ENCODE results near the gene MTFP1. TPM values are rescaled to one million over a fixed set of nuclear protein-coding genes. Genes with fewer than 3 reads are reported as not detected.
"Not testable (repeated sequence)": the region's sequence is repeated elsewhere in the genome, so short reads cannot be mapped to it uniquely, and the experiment has no call there.

MTFP1 gene
- total RNA-seq, 2 experiments from 2014 or later: 50.5 to 54.5 TPM

DNA sequence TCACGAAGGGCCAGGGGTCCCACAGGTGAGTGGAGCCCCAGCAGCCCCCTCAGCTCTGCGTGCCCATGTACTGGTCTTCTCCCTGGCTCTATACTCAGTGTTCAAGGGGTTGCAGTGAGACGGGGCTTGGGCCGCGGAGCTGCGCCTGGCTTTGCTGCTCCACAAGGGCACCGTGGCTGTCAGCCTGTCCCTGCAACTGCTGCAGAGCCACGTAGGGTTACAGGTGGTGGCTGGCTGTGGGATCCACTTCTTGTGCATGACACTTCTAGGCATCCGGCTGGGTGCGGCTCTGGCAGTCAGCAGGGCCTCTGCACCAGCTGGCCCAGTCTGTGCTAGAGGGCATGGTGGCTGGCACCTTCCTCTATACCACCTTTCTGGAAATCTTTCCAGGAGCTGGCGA is 14.3 kb downstream of the MTFP1 start:
- Mint-ChIP-seq H3K9me3 (peaks cover 10% of the 10 kb centered on the region), H3K27me3 (peaks cover 16% of the 10 kb centered on the region), H3K36me3 (peaks cover 13% of the 10 kb centered on the region), H3K4me3 (no peak overlapping the region), H3K27ac (no peak overlapping the region), H3K4me1 (ENCODE audit: low read depth) (peaks cover 26% of the 10 kb centered on the region)
- DNase-seq: no peak
- ChIA-PET CTCF (no interaction called here), POLR2A (no interaction called here)
- intact Hi-C loops (cut with micrococcal nuclease): no loop called here

DNA sequence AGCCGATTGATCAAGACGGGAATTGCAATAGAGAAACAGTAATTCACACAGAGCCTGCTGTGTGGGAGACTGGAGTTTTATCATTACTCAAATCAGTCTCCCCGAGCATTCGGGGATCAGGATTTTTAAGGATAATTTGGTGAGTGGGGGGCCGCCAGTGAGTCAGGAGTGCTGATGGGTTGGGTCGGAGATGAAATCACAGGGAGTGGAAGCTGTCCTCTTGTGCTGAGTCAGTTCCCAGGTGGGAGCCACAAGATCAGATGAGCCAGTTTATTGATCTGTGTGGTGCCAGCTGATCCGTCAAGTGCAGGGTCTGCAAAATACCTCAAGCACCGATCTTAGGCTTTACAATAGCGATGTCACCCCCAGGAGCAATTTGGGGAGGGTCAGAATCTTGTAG is 15.5 kb downstream of the MTFP1 start:
- intact Hi-C loops (cut with micrococcal nuclease): no loop called here
- CTCF ChIA-PET: no interaction called here
- POLR2A ChIA-PET: no interaction called here
- peaks cover 19% of the 10 kb centered on the region for H3K4me1 Mint-ChIP-seq (ENCODE audit: low read depth)
- DNase-seq: no peak
- peaks cover 22% of the 10 kb centered on the region for H3K27me3 Mint-ChIP-seq
- no peak overlapping the region for H3K27ac Mint-ChIP-seq
- H3K4me3 Mint-ChIP-seq: no peak overlapping the region
- H3K36me3 Mint-ChIP-seq: peaks cover 3% of the 10 kb centered on the region
- H3K9me3 Mint-ChIP-seq: peaks cover 2% of the 10 kb centered on the region

DNA sequence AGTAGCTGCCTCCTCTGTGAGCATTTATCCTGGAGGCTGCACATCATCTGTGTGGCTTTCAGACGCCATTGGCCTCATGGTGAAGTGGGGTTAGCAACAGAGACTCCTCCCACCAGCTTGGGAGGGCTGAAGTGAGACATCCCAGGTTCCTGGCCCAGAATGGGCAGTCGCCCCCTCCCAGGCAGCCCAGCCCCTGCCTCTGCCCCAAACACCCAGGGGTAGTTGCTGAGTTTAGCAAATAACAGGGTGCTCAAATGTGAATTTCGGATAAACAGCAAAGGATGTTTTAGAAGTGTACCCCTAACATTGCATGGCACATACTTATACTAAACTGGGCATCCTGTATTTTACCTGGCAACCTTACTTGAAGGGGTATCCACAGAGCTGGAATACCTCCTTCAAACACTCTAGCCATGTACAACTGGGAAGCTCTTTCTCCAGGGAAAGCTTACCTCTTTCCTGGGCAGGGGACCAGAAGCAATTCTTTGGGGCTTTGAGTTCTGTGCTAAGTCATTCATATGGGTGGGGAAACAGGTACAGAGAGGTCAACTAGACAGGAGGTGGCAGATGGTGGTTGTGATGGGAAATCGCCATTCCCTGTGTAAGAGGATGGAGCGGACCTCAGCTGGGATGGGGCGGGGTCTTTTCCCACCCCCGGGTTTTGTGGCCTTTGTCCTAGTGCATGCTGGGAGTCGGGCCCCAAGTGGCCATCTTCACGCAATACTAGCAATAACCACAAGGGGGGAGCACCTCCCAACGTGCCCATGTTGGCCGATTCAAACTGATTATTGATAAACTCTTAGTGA is 19.3 kb downstream of the MTFP1 start:
- Mint-ChIP-seq H3K9me3 (no peaks in the 10 kb centered on the region), H3K4me3 (no peak overlapping the region), H3K27me3 (peaks cover 33% of the 10 kb centered on the region), H3K27ac (no peak overlapping the region), H3K36me3 (peaks cover 1% of the 10 kb centered on the region), H3K4me1 (ENCODE audit: low read depth) (peaks cover 19% of the 10 kb centered on the region)
- CTCF ChIA-PET: interaction anchor here (0.7 to 3.0 kb wide), 18 partner anchors 9 to 474 kb away, joined by 3 to 35 read pairs (median 4); partner anchors contain the start of genes MTFP1 and RNF215
- intact Hi-C loops (cut with micrococcal nuclease): loop anchor here (2.0 kb wide), 1 partner anchor 40 kb away; no protein-coding TSS in a partner anchor
- POLR2A ChIA-PET: interaction anchor here (1.0 kb wide), 1 partner anchor 21 kb away, joined by 3 read pairs; no protein-coding TSS in a partner anchor
- DNase-seq: peak; percentile 78

GRCh38 chr22:30445438-30446145 is 20.0 kb downstream of the MTFP1 start:
- Mint-ChIP-seq H3K4me3 (no peak overlapping the region), H3K36me3 (peaks cover 1% of the 10 kb centered on the region), H3K4me1 (ENCODE audit: low read depth) (peaks cover 19% of the 10 kb centered on the region), H3K9me3 (no peaks in the 10 kb centered on the region), H3K27ac (no peak overlapping the region), H3K27me3 (peaks cover 30% of the 10 kb centered on the region)
- intact Hi-C loops (cut with micrococcal nuclease): loop anchor here (2.0 kb wide), 1 partner anchor 39 kb away; no protein-coding TSS in a partner anchor
- CTCF ChIA-PET: interaction anchor here (0.7 to 3.0 kb wide), 14 partner anchors 9 to 474 kb away, joined by 3 to 35 read pairs (median 4); partner anchors contain the start of gene MTFP1
- DNase-seq: no peak
- POLR2A ChIA-PET: no interaction called here

DNA sequence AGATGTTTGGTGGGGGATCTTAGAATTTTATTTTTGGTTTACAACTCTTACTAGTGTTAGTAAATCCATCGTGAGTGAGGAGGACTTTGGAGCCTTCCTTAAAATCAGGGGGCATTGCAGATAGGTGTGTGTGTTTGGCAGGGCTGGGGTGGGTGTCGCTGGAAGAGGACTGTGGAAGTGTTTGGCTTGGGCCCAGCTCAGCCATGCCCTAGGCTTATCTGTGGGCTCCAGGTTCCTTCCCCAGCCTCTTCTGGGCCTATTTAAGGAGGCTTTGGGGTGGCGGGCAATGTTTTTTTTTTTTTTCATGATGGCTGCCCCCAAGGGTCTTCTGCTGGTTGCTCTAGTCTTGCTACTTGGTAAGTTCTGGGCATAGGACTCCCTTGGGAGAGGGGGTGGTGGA is 22.1 kb downstream of the MTFP1 start:
- H3K36me3 Mint-ChIP-seq: no peaks in the 10 kb centered on the region
- no peak overlapping the region for H3K4me3 Mint-ChIP-seq
- intact Hi-C loops (cut with micrococcal nuclease): no loop called here
- peaks cover 12% of the 10 kb centered on the region for H3K4me1 Mint-ChIP-seq (ENCODE audit: low read depth)
- no peaks in the 10 kb centered on the region for H3K9me3 Mint-ChIP-seq
- peaks cover 27% of the 10 kb centered on the region for H3K27me3 Mint-ChIP-seq
- ChIA-PET CTCF (no interaction called here), POLR2A (no interaction called here)
- DNase-seq: no peak
- no peak overlapping the region for H3K27ac Mint-ChIP-seq

- DNase-seq; H3K9me3 Mint-ChIP-seq; H3K4me3 Mint-ChIP-seq; H3K27ac Mint-ChIP-seq; H3K36me3 Mint-ChIP-seq; intact Hi-C loops (cut with micrococcal nuclease); H3K4me1 Mint-ChIP-seq (ENCODE audit: low read depth); POLR2A ChIA-PET: not testable (repeated sequence)
- peaks cover 16% of the 10 kb centered on the region for H3K27me3 Mint-ChIP-seq
- CTCF ChIA-PET: interaction anchor here (1.1 to 1.8 kb wide), 2 partner anchors 34 to 164 kb away, joined by 3 to 4 read pairs; no protein-coding TSS in a partner anchor
Measured at GRCh38 chr22:30451488-30451887, 25.9 kb downstream of the MTFP1 start.

GRCh38 chr22:30452861-30453260 is 27.3 kb downstream of the MTFP1 start:
- DNase-seq: no peak
- intact Hi-C loops (cut with micrococcal nuclease): no loop called here
- peaks cover 14% of the 10 kb centered on the region for H3K27me3 Mint-ChIP-seq
- no peaks in the 10 kb centered on the region for H3K4me1 Mint-ChIP-seq (ENCODE audit: low read depth)
- no peak overlapping the region for H3K27ac Mint-ChIP-seq
- POLR2A ChIA-PET: no interaction called here
- H3K9me3 Mint-ChIP-seq: no peaks in the 10 kb centered on the region
- CTCF ChIA-PET: interaction anchor here (1.1 kb wide), 1 partner anchor 165 kb away, joined by 3 read pairs; no protein-coding TSS in a partner anchor
- no peaks in the 10 kb centered on the region for H3K36me3 Mint-ChIP-seq
- H3K4me3 Mint-ChIP-seq: no peak overlapping the region

GRCh38 chr22:30453731-30454510 is 28.4 kb downstream of the MTFP1 start:
- peaks cover 14% of the 10 kb centered on the region for H3K27me3 Mint-ChIP-seq
- H3K36me3 Mint-ChIP-seq: no peaks in the 10 kb centered on the region
- H3K9me3 Mint-ChIP-seq: no peaks in the 10 kb centered on the region
- CTCF ChIA-PET: no interaction called here
- POLR2A ChIA-PET: no interaction called here
- no peaks in the 10 kb centered on the region for H3K4me1 Mint-ChIP-seq (ENCODE audit: low read depth)
- no peak overlapping the region for H3K27ac Mint-ChIP-seq
- peak; percentile 56 for DNase-seq
- H3K4me3 Mint-ChIP-seq: no peak overlapping the region
- intact Hi-C loops (cut with micrococcal nuclease): no loop called here

- Mint-ChIP-seq H3K27ac (no peak overlapping the region), H3K9me3 (no peaks in the 10 kb centered on the region), H3K27me3 (peaks cover 13% of the 10 kb centered on the region), H3K36me3 (no peaks in the 10 kb centered on the region), H3K4me3 (no peak overlapping the region), H3K4me1 (ENCODE audit: low read depth) (no peaks in the 10 kb centered on the region)
- ChIA-PET CTCF (interaction anchor here (1.0 kb wide), 1 partner anchor 167 kb away, joined by 3 read pairs; no protein-coding TSS in a partner anchor), POLR2A (no interaction called here)
- intact Hi-C loops (cut with micrococcal nuclease): no loop called here
- no peak for DNase-seq
Measured at GRCh38 chr22:30455075-30455840, 29.7 kb downstream of the MTFP1 start.

DNA sequence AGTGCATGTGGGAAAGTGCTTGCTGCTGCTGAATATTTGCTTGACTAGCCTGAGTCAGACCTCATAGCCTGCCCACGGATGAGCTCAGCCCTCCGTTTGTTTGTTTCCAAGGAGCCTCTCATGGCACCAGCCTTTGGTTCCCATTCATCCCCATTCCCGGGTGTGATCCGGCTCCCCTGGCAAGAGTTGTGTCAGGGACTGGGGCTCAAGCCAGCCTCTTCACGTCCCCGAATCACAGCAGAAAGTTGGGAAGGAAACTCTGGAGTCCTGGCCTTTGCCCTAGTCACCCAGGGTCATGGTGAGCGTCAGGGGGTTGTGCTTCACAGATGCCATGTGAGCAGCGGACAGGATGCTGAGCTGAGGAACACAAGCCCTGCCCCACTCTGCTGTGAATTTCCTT is 32.4 kb downstream of the MTFP1 start:
- CTCF ChIA-PET: no interaction called here
- Mint-ChIP-seq H3K9me3 (no peaks in the 10 kb centered on the region), H3K27me3 (peaks cover 10% of the 10 kb centered on the region), H3K4me1 (ENCODE audit: low read depth) (no peaks in the 10 kb centered on the region), H3K27ac (no peak overlapping the region), H3K4me3 (no peak overlapping the region), H3K36me3 (no peaks in the 10 kb centered on the region)
- intact Hi-C loops (cut with micrococcal nuclease): no loop called here
- no peak for DNase-seq
- POLR2A ChIA-PET: no interaction called here

GRCh38 chr22:30459181-30460052 is 33.8 kb downstream of the MTFP1 start:
- POLR2A ChIA-PET: no interaction called here
- H3K27ac Mint-ChIP-seq: no peak overlapping the region
- DNase-seq: peak; percentile 33
- no peak overlapping the region for H3K4me3 Mint-ChIP-seq
- CTCF ChIA-PET: interaction anchor here (0.6 to 1.4 kb wide), 3 partner anchors 14 to 72 kb away, joined by 3 to 7 read pairs (median 3); no protein-coding TSS in a partner anchor
- H3K9me3 Mint-ChIP-seq: no peaks in the 10 kb centered on the region
- no peaks in the 10 kb centered on the region for H3K4me1 Mint-ChIP-seq (ENCODE audit: low read depth)
- H3K27me3 Mint-ChIP-seq: peaks cover 9% of the 10 kb centered on the region
- H3K36me3 Mint-ChIP-seq: no peaks in the 10 kb centered on the region
- intact Hi-C loops (cut with micrococcal nuclease): no loop called here

Data from activated CD4-positive, alpha-beta memory T cell treated with anti-CD3 and anti-CD28 coated beads for 36 hours (primary cell).